Urothelium cell line (cell line): ENCODE results near the gene CEP85.

Experiments
- DNase-seq: peaks from one replicate; pipeline ENCODE4 v3.0.0; 2011; ENCODE audit warnings: low spot score, mixed read lengths
- FAIRE-seq: peaks from 2 replicates; lab custom pipeline; 2011; peaks lifted over from hg19 to GRCh38; lab: Jason Lieb, UNC

The CEP85 gene

GRCh38 chr1:26233903-26234643, at the start of gene CEP85:
Gene CEP85, plus strand, starts transcription at chr1:26234200. Its CDS starts 5,584 bp downstream, at chr1:26239784.
- peak; percentile 98 for FAIRE-seq

GRCh38 chr1:26184883-26185282, 49.1 kb upstream of the CEP85 start:
- FAIRE-seq = no peak
- no peak for DNase-seq

More at GRCh38 chr1:26233903-26234643, at the start of gene CEP85:
- DNase-seq = peak; percentile 99

- DNase-seq (no peak), FAIRE-seq (no peak)
These were observed 46.1 kb upstream of the CEP85 start for GRCh38 chr1:26187882-26188281.

GRCh38 chr1:26188477-26188876, 45.5 kb upstream of the CEP85 start:
- DNase-seq = no peak
- no peak for FAIRE-seq

- FAIRE-seq (no peak), DNase-seq (no peak)
These were observed 44.7 kb upstream of the CEP85 start for GRCh38 chr1:26189331-26189730.

GRCh38 chr1:26189751-26190275, 44.2 kb upstream of the CEP85 start:
- DNase-seq = no peak
- FAIRE-seq = no peak

GRCh38 chr1:26190373-26190987, 43.5 kb upstream of the CEP85 start, which contains the start of gene CATSPER4:
Gene CATSPER4, plus strand, starts transcription at chr1:26190602. Its CDS starts 26 bp downstream, at chr1:26190628.
- DNase-seq (peak; percentile 47), FAIRE-seq (no peak)

- no peak for DNase-seq
- no peak for FAIRE-seq
These were observed 42.3 kb upstream of the CEP85 start for GRCh38 chr1:26191739-26192138.

- FAIRE-seq (no peak), DNase-seq (no peak)
These were observed 38.2 kb upstream of the CEP85 start for GRCh38 chr1:26195805-26196204.

- FAIRE-seq (no peak), DNase-seq (no peak)
These were observed 36.7 kb upstream of the CEP85 start for GRCh38 chr1:26197301-26197700.

GRCh38 chr1:26197813-26198212, 36.2 kb upstream of the CEP85 start:
- DNase-seq (no peak), FAIRE-seq (no peak)

GRCh38 chr1:26200413-26200812, 33.6 kb upstream of the CEP85 start:
- FAIRE-seq = no peak

GRCh38 chr1:26203642-26204318, 30.2 kb upstream of the CEP85 start:
- FAIRE-seq (no peak), DNase-seq (no peak)

More at GRCh38 chr1:26200413-26200812, 33.6 kb upstream of the CEP85 start:
- DNase-seq = no peak

GRCh38 chr1:26210147-26210870, 23.7 kb upstream of the CEP85 start:
- no peak for FAIRE-seq
- no peak for DNase-seq

GRCh38 chr1:26212726-26213125, 21.3 kb upstream of the CEP85 start:
- no peak for DNase-seq
- no peak for FAIRE-seq

GRCh38 chr1:26213335-26213905, 20.6 kb upstream of the CEP85 start:
- no peak for DNase-seq
- FAIRE-seq = no peak

- FAIRE-seq = no peak
- DNase-seq = no peak
These were observed 18.8 kb upstream of the CEP85 start for GRCh38 chr1:26215246-26215645.

GRCh38 chr1:26218906-26219494, 15.0 kb upstream of the CEP85 start:
- DNase-seq = no peak
- FAIRE-seq = peak; percentile 84

GRCh38 chr1:26220199-26220912, 13.6 kb upstream of the CEP85 start:
- FAIRE-seq (peak; percentile 80), DNase-seq (no peak)
